ENCODE results near the gene STAP2.

STAP2 gene, protein sequence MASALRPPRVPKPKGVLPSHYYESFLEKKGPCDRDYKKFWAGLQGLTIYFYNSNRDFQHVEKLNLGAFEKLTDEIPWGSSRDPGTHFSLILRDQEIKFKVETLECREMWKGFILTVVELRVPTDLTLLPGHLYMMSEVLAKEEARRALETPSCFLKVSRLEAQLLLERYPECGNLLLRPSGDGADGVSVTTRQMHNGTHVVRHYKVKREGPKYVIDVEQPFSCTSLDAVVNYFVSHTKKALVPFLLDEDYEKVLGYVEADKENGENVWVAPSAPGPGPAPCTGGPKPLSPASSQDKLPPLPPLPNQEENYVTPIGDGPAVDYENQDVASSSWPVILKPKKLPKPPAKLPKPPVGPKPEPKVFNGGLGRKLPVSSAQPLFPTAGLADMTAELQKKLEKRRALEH

DNA sequence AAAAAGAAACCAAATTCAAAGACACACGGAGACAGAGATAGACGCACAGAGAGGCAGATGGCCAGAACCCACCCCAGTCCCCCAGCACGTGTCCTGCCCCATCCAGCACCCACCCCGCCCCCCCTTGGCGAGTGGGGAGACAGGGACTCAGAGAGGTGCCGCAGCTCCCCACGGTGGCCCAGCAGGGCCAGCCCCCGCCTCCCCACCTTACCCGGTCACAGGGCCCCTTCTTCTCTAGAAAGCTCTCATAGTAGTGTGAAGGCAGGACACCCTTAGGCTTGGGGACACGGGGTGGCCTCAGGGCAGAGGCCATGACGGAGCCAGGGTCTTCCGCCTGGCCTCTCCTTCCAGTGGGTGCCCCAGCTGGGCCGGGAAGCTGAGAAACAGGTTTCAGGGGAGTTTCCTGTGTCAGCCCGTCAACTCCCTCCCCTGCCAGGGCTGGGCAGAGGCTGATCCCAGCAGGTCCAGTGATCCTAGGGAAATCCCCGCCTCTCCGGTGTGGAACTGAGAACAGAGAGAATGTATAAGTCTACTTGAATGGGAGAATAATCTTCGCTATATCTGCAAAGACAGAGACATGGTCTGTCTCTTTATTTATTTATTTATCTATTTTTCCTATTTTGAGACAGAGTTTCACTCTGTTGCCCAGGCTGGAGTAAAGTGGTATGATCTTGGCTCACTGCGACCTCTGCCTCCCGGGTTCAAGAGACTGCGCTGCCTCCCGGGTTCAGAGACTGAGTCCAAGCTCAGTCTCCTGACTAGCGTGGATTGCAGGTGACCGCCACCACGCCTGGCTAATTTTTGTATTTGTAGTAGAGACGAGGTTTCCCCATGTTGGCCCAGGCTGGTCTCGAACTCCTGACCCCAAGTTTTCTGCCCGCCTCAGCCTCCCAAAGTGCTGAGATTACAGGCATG lies at the start of gene STAP2:
STAP2 (minus strand) TSS at position 387 of the 915 bp plus-strand sequence; CDS start at position 313, 74 bp downstream.
- peak; percentile 50 for DNase-seq

DNA sequence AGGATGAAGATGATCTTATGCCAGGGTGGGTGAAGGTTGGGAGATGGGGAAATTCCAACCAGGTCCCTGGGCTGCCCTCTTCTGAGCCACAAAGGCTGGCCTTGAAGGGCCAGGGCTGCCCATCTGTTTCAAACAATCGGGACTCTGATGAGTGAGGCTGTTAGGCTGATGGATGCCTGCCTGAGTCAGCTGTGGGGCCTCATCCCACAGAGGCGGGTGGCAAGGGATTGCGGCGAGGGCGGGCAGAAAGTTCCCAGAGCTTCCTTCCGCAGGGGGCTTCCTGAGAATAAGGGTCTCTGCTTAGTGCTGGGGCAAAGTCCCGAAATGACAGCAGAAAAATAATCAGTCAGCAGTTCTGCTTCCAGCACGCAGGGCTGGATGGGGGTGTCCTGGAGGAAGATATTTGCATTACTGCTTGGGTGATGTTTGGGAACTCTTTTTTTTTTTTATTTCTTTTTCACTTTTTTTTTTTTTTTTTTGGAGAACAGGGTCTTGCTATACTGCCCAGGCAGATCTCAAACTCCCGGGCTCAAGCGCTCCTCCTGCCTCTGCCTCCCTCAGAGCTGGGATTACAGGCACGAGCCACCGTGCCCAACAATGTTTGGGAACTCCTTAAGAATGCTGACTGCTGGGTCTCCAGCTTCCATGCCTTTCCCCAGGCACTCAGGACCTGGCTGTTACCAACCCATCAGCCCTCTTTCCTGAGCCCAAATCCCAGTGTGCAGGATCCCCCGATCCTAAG lies 47.6 kb upstream of the STAP2 start:
- no peak for DNase-seq

DNA sequence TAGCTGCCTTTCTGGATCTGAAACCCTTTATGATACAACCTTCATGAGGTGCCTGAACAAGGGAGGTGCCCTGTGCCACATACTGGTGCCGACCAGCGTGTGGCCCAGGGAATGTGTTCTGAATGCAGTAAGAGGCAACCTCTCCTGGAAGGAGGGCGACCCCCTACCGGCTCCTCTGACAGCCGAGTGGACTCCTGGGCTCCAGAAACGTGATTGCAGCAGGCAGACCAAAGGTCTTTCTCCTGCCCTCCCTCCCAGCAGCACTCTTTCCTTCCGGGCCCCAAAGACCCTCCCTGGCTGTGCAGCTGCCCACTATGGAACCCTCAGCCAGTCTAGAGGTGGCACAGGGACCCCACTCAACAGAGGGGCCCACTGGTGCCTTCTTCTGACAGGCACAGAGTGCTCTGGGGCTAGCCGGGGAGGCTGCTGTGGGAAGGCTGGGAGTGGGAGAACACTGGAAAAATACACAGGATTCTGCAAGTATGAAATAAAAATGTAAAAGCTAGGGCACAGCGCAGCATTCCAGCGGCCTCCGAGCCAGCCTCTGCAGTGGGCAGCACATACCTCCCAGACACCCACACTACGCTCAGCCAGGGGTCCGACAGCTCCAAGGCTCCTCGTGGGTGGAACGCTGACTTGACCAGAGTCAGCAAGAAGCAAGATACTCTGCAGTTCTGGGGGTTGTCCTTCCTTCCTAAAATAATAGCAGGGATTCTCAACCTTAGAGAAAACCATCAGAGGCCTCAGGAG lies 46.8 kb upstream of the STAP2 start:
- DNase-seq, result no peak

DNA sequence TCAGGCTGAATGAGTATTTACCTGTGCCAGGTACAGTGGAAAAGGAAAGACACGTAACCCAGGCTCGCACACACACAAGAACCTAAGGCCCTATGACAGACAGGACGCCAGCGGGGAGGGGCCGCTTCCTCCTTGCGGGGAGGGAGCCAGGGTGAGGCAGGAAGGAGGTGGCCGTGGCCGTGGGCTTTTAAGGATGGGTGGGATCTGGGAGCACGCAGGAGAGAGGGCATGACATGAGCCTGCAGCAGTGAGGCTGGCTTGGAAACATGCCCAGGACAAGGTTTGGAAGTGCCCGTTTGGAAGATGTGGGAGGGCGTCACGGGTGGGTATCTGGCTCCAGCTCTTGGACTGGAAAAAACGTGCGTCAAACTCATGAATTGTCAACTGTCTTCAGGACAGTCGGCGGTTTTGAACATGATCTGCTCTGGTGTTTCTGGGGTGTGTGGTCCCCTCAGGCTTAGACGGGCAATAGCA lies 41.7 kb upstream of the STAP2 start:
- peak; percentile 81 for DNase-seq

DNA sequence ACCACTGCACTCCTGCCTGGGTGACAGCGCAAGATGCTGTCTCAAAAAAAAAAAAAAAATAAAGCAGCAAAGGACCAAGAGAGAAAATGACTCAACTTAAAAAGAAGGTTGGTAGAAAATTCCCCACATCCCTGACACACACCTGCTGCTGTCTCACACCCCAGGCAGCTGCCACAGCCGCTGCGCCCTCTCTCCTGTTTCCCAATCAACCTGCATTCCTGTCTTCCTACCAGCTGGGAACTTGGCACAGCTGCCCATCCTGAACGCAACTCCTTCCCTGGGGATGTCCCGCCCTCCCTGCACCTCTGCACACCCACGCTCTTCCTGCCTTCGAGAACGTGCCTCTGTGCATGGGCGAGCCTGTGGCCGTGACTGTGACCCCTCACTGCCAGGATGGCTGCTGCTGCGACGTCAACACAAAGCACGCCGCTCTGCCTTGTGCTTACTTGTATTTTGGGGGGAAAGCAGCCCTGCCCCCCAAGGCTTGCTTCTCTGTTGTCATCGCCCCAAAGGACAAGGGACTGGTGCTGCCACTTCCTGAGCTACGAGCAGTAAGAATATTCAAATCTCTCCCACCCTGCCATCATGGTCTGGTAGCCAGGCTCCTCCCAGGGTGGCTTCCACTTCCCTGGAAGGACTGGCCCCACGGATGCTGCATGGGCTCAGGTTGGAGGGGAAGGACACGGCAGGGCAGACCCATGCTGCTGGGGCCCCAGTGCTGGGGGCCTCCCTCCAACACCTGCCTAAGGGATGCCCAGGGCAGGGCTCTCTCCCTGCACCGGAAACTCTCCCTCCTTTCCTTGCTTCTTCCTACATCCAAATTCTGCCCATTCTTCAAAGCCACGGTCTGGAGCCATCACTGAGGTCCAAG lies 41.0 kb upstream of the STAP2 start:
- peak; percentile 41 for DNase-seq

DNA sequence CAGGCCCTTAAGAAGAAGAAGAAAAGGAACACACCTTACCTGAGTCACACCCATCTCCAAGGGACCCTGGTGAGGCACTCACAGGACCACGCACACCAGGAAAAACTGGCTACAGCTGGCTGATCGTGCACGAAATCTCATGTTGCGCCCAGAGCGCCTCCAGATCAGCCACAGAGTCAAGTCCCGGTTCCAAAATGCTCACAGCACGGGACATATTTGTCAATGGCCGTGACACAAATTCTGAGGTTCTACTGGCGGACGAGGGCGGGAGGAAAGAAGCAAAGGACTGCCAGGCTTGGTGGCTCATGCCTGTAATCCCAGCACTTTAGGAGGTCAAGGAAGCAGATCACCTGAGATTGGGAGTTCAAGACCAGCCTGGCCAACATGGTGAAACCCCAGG lies 40.3 kb upstream of the STAP2 start:
- no peak for DNase-seq

DNA sequence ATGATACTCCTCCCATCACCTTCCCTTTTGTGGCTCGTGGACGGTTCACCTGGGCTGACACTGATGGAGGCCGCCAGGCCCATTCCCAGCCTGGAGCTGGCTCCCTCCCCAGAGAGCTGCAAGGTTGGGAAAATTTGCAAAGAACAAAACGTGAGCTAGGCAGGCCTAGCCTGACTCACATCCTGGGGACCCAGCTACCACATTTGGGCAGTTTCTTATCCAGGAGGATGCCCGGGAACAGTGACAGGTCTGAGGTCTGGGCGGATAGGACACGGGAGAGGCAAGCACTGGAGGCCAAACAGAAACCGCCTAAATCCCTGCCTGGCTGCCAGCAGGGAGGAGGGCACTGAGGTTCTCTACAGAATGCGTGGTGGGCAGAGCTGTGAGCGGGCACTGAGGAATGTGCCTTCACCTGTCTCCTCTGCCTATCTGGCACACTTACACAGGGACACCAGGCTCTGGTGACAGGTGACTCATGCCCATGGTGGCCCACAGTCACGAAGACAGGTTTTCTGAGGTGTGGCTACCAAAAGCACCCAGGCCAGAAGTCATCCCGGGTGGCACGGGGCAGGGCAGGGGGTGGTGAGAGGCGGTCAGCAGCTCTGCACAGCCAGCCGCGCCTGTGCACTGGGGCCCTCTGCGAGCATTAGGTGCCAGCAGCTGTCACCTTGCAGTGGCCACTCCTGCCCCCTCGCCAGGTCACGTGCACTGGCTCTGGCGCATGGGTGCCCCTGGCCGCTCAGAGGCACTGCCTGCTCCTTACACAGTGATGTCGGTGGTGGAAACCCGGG lies 38.6 kb upstream of the STAP2 start:
- DNase-seq, result no peak

DNA sequence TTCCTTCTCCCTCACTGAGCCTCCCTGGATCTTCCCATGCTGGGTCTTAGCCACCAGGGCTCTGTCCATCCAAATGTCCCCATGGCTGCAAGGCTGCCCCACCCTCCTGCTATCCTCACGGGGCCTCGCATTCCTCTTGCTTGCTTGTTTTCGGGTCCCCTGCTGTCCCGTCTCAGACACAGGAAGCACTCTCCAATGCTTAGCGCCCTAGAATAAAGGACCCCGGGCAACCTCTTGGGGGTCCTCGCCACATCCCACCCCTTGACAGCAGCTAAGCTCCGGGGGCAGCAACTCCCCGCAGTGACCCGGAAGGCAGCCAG lies 38.0 kb upstream of the STAP2 start:
- DNase-seq, result no peak

DNA sequence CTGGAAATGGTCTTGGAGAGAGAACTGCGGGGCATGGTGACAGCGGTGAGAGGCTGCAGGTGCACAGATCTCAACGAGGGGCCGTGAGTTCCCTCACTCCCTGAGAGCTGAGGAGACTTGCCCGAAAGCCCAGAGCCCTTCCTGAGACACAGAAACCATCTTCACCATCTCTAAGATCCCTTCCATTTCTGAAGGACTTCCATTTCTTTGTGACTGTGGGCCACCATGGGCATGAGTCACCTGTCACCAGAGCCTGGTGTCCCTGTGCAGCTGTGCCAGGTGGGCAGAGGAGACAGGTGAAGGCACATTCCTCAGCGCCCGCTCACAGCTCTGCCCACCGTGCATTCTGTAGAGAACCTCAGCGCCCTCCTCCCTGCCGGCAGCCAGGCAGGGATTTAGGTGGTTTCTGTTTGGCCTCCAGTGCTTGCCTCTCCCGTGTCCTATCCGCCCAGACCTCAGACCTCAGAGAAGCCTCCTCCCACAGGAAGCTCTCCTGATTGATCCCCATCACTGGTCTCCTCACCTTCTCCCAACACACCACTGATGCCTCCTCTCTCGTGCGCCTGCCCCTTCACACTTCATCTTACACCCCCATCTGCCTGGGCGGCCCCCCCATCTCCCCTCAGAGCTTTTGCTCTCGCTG lies 37.5 kb upstream of the STAP2 start:
- DNase-seq, result no peak

DNA sequence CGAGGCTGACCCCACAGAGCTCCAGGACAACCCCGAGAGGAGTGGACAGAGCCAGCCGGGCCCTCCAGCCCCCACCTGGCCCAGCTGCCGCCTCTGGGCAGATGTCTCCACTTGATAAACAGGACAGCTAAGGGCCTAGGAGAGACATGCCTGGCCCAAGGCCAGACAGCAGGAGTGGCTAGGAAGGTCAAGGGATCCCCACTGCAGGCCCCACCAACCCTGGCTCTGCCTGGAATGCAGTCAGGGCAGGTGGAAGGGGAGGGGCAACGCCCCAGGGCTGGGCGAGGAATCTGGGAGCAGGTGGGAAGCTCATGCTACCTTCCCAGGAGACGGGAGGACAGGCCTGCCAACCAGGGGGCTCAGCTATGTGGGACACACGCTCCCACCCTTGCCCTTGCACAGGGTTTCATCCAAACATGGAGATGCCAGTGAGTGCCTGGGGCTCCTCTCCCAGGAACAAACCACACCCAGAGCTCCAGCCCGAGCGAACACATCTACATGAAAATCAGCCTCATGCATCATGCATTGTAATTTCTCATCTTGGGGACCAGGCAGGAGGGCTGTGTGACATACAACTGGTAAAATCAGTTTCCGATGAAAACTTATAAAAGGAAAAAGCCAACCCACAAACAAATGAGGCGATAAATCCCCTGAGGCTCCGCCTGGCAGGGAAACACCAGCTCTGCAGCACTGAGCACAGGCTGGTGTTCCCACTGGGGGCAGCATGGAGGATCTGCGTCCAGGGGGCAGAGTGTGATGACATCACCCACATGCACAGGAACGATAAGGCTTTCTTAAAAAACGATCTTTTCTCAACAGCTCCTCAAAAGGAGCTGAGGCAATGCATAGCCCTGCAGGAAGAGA lies 36.8 kb upstream of the STAP2 start:
- no peak for DNase-seq

DNA sequence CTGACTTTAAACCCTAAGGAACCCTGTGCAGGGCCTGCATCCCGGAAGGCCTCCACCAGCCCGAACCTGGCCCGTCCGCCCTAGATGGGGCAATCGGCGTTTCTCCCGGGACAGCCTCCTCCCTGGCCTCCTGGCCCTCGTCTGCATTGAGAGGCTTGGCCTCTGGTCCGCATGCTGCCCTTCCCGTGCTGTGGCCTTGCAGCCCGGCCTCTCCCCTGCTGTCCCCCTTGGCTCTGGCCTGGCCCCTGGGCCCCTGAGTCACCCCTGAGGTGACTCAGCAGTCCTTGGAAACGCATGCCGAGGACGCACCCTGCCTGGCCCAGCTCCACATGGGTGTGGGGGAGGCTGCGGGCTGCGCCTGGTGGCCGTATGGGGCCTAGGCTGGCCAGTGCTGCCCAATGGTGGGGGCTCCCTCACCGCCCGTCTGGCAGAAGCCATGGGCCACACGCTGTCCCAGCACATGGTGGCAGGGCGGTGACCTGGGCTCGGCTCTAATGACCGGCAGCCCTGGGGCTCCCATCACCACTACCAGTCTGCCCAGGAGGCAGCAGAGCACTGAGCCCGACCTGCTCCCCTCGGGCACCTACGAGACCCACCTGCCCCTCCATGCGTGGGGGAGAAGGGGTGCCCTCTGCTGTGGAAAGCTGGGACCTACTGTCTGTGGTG lies 36.0 kb upstream of the STAP2 start:
- DNase-seq, result no peak

DNA sequence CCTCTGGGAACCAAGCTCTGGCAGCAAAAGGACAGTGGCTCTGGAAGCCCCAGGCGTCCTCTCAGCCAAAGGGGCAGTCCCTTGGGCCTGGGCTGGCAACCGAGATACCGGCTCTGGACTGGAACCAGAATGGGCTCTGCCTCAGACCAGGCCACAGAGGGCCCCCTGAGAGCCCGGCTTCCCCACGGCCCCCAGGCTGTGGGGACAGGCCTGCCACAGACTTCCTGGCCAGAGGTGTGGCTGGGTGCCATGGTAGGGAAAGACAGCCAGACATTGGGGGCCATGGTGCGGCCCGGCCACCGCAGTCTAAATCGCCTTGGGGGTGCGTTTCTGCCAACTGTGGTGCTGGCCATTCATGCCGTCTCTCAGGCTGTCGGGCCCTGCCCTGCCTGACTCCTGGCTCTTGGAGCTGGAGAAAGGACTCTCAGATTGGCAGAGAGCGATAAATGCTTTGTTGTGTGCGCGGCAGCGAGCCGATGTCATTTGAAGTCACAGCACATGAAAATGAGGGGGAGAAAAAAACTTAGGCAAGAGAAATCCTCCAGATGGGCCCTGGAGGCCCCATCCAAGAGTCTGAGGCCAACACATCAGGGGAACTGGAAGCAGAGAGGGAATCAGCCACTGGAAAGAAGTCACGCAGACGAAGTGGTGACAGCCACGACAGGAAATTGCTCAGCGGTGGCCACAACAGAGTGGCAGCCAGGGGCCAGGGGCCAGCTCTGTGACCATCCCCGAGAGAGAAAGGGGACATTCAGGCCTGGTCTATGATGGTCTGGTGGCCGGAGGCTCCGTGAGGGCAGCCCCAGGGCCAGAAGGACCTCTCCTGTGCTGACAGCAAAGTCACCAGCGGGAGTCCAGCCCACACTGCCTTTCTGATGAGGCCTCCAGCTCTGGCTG lies 35.2 kb upstream of the STAP2 start:
- no peak for DNase-seq

DNA sequence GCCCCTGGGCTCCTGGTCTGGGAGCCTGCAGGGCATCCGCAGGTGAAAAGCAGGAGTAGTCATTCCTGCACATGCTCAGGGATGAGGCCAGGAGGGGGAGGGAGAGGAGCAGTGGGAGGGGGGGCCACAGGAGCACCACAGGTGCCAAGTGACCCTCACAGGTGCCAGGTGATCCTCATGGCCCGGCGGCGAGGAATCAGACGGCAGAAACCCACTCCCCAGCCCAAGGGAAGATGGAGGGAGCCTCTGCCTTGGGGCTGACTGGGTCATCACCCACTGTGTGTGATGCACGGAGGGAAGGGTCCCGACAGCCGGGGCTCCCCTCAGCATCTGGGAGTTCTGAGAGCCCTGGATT lies 34.4 kb upstream of the STAP2 start:
- DNase-seq, result no peak

DNA sequence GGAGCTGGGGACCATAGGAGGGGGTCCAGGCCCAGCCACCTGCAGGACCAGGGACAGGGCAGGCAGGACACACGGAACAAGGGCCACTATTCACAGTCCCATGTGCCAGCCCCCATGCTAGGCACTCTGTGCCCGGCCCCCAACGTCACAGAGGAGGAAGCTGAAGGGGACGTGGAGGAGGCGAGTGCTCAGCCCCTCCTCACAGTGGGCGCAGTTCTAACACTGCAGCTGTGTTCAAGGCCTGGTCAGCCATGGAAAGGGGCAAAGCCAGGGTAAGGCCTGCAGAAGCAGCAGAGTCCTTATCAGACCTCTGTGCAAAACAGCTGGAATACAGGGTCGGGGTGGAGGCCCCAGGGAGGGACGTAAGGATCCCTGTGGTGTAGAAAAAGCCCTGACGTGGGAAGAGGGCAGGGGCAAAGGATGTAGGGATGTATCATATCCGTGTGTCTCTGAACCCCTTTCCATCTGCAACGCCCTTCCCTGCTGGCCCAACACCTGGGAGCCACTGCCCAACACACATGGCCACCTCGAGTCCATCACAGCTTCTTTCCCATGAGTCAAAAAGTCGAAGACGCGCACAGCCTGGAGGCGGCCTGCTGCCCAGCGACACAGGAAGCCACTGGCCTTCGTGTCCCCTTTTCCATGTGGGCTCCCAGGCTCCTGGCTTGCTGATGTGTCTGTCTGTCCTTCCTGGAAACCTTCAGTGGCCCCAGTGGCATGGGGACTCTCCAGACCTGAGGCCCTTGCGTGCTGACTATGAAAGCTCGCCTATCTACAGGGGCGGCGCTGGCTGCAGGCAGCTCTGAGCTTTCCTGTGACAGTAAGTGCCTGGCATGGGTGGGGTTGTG lies 33.8 kb upstream of the STAP2 start:
- no peak for DNase-seq

DNA sequence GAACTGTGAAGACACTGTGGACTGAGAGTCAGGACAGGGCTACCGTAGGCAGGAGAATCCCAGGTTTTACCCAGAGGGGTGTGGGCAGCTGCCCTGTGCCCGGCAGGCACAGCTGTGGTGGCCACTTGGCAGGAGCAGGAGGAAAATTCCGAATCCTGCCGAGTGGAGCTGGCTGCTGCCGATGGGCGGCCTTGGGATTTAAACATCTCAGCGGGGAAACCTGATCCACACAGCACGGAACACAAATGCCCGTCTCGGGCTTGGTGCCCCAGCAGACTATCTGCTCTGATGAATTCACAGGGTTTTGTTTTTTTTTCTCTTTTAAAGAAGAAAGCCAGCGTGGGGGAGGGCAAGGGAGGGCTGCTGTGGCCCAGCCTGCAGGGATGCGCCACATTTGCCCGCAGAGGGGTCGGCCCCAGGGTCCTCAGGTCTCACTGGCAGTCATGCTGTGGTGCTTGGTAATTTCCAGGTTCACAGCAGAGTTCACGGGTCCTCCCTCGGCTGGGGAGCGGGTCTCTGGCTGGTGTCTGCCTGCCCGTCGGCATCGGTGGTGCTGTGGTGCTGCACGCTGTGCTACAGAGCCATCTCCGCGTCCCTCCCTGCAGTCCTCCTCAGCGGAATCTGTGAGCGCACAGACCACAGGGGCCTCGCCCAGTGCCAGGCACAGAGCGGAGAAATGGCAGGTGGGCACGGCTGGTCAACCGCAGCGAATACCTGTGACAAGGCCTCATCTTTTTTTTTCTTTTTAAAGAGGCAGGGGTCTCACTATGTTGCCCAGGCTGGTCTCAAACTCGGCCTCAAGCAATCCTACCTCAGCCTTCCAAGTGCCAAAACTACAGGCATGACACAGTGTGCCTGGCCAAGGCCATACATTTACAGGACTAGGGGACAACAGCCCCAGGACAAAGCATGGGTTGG lies 32.9 kb upstream of the STAP2 start:
- no peak for DNase-seq

Measured in CD4-positive, alpha-beta T cell treated with Interleukin-17A for 4 hours (primary cell).